ELR (cell line): Measurements from ENCODE around the gene FSTL4.

ENCODE experiments used
- DNase-seq: peaks from one replicate; pipeline ENCODE4 v3.0.0-alpha.2; 2015; ENCODE audit warnings: low read depth

The FSTL4 gene

DNA sequence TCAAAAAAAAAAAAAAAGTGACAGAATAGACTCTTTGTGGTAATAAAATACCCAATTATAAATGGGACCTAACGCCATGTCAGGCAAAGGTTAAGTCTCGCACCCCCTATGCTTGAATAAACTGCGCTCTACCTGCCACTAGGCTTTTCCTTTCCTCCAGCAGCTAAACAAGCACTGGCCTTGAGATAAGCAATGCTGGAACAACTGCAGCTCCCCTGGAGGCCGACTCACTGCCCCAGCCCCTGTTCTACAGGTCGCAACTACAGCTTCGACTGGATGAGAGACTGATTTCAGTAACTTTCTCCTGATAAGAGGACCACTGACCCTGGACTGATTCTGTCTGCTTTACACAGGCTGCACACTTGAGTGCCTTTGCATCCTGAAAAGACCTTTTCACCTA, 350.3 kb downstream of the FSTL4 start:
- no peak for DNase-seq

DNA sequence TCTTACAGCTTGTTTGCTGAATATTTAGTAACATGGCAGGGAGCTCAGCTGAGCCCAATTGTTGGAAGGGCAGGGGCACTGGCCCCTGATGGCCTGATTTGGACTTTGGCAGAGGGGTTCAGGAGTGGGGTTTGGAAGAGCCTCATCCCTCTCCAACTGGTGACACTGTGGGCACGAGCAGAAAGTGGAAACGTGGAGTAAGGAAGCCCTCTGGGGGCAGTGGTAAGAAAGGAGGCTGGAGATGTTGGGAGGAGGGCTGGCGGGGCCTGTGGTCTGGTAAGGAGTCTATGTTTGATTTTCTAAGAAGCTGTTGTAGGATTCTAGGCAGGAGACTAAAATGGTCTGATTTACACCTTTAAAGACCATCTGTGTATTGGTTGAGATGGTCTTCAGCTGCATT, 351.6 kb downstream of the FSTL4 start:
- DNase-seq: peak; percentile 14

- DNase-seq: no peak
Observed at GRCh38 chr5:133259199-133259997, 352.9 kb downstream of the FSTL4 start.

DNA sequence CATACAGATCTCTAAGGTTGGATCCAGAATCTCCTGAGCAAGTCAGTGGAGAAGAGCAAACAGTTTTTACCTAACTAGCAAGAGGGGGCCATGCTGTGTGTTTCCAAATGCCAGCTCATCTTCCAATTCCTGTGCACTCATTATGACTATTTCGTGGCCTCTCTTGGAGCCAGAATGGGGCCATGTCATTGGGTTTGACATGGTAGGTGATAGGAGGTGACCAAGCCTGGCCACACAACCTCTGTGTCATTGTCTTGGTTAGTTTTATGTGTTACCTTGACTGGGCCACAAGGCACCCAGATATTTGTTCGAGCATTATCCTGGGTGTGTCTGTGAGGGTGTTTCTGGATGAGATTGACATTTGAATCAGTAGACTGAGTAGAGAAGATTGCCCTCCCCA, 354.4 kb downstream of the FSTL4 start:
- no peak for DNase-seq

DNA sequence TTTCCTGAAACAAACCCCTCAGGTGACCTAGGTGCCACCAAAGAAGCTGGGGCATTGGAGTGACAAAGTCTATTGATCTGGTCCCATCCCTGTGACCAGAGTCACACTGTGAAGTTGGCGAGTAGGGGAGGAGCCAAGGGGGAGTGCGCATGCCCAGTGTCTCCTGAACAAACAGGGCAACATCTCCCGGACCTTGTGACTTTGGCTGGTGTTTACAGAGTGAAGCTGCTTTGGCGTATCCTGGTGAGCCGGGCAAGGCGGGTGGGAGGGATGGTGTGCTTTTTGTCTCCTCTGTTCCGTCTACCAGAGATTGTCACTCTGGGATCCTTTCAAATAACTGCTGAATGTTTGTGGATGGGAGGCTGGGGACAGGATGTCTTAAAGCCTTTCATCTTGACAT, 356.1 kb downstream of the FSTL4 start:
- DNase-seq: no peak

DNA sequence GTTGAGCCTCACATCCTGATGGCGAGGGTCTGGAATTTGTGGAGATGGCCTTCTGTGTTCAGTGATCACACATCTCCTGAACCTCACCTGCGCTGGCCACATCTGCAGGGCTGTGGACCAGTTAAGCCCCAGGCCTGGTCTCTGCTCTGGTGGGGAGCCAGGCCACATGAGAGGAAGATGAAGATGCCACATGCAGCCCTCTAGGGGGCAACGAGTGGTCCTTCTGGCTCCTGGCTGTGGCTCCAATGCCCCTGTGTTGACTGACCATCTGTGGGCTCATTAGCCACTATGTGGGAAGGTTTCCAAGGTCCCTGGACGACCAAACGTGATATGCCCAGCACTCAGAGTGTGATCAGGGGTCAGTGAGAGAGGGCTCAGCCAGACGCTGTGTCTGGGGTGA, 357.5 kb downstream of the FSTL4 start:
- no peak for DNase-seq

GRCh38 chr5:133253671-133254070, 358.7 kb downstream of the FSTL4 start:
- DNase-seq: no peak

GRCh38 chr5:133253070-133253469, 359.3 kb downstream of the FSTL4 start:
- no peak for DNase-seq

DNA sequence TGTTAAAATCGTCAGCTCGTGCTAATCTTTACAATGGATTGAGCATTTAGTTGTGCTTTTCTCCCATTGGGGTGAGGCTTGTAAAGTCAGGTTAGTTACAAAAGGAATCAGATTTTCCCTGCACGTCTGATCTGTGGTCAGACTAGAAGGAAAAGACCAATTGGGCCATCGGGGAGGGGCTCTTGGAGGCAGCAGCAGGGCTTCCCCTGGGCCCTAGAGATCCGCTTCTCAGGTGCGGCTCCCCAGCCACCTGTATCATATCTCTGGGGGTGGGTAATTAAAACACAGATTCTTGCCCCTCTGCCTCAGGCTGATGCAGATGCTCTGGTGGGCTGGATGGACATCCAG, 360.2 kb downstream of the FSTL4 start:
- no peak for DNase-seq

DNA sequence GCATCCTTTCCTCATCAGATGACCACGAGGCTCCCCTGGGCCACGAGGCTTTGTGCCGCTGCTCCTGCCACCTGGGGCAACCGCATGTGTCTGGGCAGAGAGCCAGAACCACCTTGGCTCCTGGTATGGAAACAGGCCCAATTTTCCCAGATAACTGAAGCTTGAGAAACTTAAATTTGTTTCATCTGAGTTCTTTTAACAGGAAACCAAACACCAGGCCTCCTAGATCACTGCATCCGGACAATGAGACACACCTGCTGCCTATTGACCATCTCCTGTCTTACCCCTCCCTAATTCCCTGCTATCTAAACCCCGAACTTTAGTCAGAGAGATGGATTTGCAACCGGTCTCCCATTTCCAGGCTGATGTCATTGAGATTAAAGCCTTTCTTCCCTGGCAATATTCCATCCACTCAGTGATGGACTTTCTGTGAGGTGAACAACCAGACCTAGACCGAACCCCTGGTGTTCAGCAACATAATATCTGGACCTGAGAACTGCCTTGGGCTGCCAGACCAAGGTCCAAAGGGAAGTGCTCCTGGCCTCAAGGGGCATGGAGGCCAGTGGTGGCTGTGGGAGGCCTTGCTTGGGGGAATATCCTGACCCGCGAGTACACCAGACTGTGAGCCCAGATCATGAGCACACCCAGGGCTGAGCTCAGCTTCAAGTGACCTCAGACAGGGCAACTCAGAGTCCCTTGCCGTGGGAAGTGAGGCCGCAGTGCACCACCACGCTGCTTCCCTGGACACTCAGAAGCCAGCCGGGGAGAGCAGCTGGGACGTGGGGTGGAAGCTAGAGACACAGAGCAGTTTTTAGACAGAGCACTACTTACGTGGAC, 360.8 kb downstream of the FSTL4 start:
- no peak for DNase-seq

DNA sequence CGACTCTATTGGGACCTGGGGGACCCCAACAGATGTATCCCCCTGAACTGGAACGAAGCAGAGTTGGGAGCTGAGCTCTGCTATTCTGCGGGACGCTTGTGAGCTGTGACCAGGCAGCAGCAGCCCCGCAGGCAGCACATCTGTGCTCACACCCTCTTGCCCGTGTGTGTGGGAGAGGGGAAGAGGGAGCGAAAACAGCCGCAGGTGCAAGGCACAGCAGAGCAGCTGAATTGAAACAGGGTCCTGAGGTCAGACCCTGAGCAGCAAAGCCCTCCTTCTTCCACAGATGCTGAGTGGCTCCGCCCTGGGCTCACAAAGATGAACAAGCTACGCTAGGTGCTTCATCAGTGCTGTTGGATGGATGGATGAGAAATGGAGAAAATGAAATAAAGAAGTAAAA, 361.8 kb downstream of the FSTL4 start:
- DNase-seq: no peak

GRCh38 chr5:133249593-133249992, 362.7 kb downstream of the FSTL4 start:
- DNase-seq: peak; percentile 15

GRCh38 chr5:133247881-133248624, 364.3 kb downstream of the FSTL4 start:
- DNase-seq: peak; percentile 80

DNA sequence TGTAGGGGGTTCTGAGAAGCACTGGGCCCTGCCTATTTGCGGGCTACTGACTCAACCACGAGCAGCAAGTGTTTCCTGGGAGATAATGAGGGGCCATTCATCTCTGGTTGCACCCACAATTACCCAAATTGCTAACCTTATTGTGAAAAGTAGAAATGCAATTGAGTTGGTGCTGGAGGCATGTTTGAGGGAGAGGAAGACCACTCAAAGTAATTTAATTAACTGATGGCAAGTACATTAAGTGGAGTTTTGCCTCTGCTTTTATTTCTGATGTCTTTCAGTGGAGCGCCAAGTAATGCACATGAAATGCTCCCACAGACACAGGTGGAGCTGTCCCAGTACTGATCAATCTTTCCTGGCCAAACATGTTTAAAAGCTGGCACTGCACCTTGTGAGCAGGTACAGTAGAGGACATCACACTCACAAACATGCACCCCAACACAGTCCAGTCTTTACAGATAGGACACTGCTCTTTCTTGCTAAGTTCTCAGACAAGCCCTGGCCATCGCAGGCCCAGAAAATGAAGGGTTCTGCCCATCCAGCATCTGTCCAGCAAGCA, 365.1 kb downstream of the FSTL4 start:
- DNase-seq: no peak

GRCh38 chr5:133246376-133247150, 365.8 kb downstream of the FSTL4 start:
- peak; percentile 79 for DNase-seq

DNA sequence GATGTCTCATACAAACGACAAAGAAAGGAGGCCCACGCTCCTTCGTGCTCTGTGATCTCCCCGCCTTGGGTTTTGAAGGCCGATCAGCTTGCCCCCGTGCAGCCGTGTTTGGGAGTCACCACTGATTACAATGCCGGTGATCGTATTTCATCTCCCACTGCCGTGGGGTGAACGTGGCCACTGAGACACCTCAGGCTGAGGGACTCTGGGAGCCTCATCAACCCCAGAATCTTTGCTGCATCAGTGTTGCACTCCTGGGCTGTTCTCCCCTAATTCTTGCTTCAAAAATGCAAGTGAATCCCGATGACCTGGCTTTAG, 366.3 kb downstream of the FSTL4 start:
- DNase-seq: no peak

GRCh38 chr5:133245191-133246052, 366.9 kb downstream of the FSTL4 start:
- peak; percentile 98 for DNase-seq

DNA sequence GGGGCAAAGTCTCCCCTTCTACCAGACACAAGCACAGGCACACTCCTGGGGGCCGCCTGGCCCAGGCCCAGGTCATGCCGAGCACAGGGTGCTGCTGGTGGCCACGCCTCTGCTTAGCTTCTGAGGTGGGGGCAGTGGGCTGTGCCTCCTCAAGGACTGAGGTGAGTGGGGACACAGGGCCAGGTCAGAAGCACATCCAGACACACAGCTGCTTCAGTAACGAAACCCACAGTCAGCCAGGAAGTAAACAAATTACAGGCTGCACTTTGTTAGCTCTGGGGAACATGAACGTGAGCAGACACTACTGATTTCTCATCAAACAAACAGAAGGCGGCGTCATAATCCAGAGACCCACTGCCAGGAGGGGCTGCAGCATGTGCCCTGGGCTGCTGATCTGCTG, 368.1 kb downstream of the FSTL4 start:
- DNase-seq: peak; percentile 23

GRCh38 chr5:133243196-133243595, 369.1 kb downstream of the FSTL4 start:
- DNase-seq: no peak

DNA sequence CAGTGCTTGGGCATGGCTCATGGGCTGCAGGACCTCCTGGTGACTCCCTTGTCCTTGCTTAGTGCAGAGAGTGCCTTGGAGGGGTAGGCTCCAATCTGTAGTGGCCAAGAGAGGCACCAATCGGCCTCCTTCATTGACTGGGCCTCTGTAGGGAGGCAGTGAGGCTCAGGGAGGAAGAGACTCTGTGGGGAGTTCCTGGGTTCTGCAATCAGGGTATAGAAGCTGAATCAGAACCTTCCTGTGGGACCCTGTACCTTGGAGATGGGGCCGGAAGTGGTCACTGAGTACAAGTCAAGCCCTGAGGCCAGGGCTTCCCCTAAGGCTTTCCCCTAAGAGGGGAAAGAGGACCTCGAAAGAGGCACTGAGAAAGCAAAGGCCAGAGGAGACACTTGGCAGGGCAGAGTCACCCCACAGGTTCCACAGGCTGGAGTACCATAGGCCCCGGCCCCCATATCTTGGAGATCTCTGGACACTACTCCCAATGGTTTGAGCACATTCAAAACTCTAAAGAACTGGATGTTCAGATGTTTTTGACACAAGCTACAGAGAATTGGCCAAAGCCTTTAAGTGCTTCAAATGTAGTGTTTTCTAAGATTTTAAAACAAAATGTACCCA, 370.0 kb downstream of the FSTL4 start:
- peak; percentile 17 for DNase-seq
